Measurements from ENCODE around the gene RBFOX2.
"Not testable (repeated sequence)": the region's sequence is repeated elsewhere in the genome, so short reads cannot be mapped to it uniquely, and the experiment has no call there.

The RBFOX2 gene

DNA sequence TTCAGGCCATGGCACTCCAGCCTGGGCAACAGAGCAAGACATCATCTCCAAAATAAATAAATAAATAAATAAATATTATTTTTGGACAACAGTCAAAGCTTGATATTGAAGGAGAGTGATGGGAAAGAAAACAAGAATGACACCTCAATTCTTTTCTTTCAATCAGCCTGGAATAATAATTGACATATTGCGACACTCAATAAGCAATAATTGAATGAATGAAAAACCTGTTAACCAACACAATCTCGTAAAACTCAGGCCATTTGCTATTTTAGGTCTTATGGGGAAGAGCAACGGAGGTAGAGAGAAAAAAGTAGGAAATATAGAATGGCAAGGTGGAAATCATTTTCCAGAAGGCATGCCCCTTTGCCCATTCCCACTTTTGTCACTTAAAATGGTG, 10.5 kb upstream of the RBFOX2 start:
- DNase-seq: no peak

DNA sequence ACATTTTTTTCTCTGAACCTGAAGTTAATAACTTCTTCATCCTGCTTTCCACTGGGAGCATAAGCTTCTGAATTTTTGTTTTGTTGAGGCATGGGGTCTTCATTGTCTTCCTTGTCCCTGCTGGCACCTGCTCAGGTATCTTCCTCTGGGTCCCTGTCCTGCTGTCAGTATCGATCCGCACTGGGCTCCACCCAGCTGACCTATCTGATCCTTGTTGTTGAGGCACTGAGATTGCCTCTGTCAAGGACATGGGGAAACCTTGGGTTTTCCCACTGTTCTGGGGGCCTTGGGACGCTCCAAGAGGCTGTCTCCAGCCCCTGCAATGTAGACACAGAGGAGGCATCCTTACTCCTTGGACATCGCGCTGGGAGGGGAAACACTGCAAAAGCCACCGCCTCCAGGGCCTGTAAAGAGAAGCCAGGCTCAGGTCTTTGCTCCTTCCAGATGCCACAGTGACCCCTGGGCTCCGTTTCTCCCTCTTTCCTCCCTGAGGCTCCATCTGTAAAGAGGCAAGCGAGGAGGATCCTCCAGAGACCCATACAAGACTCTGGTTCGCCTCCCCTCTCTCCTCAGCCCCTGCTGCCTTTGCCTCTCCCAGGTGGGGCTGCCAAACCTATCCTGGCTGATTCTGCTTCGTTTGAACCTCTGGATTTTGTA, 8.6 kb upstream of the RBFOX2 start:
- no peak for DNase-seq

GRCh38 chr22:36036167-36036624, 7.6 kb upstream of the RBFOX2 start:
- no peak for DNase-seq

GRCh38 chr22:36032611-36033010, 4.0 kb upstream of the RBFOX2 start:
- DNase-seq: no peak

GRCh38 chr22:36029406-36029755, 757 bp upstream of the RBFOX2 start:
- no peak for DNase-seq

- no peak for DNase-seq
Measured at GRCh38 chr22:36027935-36028645, 534 bp downstream of the RBFOX2 start.

GRCh38 chr22:36027579-36027934, 1.1 kb downstream of the RBFOX2 start:
- no peak for DNase-seq

DNA sequence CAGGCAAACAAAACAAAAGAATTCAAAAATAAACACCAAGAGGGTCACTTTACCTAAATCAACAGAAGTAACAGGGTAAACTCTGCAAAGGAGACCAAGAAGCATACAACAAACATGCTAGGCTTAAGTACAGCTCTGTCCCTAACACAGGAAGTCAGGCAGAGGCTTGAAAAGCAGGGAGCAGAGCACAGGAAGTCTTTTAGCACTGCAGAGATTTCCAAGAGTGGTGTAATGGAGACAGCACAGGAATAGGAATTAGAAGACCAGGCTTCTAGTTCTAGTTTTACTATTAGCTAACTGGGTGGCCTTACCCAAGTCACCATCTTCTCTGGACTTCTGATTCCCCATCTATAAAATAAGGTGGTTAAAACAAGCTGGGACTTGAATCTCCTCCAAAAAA, 1.9 kb downstream of the RBFOX2 start:
- no peak for DNase-seq

- no peak for DNase-seq
Measured at GRCh38 chr22:36022697-36023096, 5.9 kb downstream of the RBFOX2 start.

- DNase-seq: no peak
Measured at GRCh38 chr22:36022162-36022561, 6.5 kb downstream of the RBFOX2 start.

DNA sequence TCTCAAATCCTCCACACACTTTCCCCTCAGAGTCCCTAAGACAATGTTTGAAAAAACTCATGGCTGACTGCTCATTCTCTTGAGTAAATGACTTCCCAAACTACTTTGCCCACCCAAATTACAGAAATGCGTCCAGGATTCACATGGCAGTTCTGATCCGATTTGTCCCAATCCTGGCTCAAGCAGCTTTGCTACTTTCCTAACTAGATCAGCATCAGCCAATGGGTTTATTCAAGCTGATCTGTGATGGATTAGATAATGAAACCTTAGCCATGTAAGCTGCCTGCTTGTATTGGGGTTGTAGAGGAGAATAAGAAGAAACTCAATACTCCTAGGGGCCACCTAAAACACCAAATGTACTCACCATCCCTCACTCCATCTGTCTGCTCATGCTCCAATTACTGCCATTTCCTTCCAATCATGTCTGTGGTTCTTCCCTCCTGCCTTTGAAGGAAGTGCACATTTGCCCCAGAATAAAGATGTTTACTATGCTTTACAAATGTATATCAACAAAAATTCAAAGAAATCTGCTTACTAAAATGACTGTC, 6.9 kb downstream of the RBFOX2 start:
- DNase-seq: no peak

- not testable (repeated sequence) for DNase-seq
Measured at GRCh38 chr22:36020865-36021264, 7.8 kb downstream of the RBFOX2 start.

GRCh38 chr22:36017651-36018091, 11.0 kb downstream of the RBFOX2 start:
- DNase-seq: no peak

- DNase-seq: no peak
Measured at GRCh38 chr22:36016684-36017083, 11.9 kb downstream of the RBFOX2 start.

GRCh38 chr22:36015811-36016529, 12.7 kb downstream of the RBFOX2 start:
- DNase-seq: no peak

DNA sequence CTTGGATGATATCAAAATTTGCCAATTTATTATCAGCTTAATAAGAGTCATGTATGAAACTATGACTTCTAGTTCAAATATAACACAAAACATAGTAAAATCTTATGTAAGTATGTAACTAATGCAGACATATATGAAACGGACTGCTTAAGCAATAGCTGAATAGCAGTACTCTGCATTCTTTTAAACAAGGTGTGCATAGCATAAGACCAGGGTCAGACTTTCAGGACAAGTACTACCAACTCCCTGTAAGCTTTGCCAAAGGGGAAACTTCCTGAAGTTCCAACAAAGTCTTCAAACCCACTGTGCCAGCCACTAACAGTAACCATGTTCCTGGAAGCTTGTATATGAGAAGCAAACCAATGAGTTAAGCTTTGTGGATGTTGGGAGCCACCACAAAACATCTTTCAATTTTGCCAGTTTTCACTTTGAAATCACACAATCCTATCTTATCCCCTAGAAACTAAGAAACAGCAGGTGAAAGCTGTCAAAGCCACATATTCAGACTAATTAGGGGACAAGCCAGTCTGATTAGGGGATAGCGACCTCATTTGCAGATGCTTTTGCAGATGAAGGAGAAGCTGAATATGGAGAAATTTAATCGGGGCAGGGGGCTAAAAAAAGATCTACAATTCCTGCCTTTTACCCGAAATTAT, 13.3 kb downstream of the RBFOX2 start:
- no peak for DNase-seq

DNA sequence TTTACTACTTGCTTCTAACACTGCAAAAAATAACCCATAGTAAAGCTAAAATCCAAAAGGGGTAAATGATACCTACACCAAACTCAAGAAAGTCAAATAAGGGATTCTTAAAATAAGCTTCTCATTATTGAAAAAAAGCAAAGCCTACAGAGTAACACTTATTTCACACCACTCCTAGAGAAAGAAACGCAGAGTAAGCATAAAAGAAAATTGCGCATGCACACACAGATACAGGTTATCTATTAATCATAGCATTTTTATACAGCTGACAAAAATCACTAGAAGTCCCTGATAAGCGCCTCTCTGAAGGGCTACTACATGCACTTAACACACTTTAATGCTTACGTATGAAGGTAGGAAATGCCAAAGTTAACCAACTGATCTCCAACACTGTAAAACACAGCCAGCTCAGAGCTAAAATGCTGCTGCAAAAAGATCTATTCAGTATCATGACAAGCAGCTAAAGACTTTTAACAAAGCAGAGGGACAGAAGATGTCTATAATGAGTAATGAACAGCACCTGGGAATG, 14.0 kb downstream of the RBFOX2 start:
- no peak for DNase-seq

- no peak for DNase-seq
Measured at GRCh38 chr22:36012332-36012731, 16.3 kb downstream of the RBFOX2 start.

DNA sequence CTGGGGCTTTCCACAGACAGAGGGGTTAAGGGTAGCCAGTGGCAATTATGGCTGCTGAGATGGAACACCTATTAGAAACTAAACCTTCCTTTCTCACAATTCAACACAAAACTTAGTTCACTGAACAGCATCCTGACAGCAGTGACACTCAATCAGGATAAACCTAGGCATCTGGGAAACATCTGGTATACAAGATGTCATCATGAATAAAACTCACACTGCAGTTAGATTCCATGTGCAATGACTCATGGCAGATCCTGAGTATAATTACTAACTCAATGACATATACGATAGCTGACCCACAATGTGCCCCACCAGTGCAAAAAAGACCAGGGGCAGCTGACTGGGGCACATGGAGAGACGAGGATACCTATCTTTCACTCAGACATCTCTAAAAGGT, 17.7 kb downstream of the RBFOX2 start:
- no peak for DNase-seq

- no peak for DNase-seq
Measured at GRCh38 chr22:36010090-36010489, 18.5 kb downstream of the RBFOX2 start.

- DNase-seq: no peak
Measured at GRCh38 chr22:36009085-36009484, 19.5 kb downstream of the RBFOX2 start.

DNA sequence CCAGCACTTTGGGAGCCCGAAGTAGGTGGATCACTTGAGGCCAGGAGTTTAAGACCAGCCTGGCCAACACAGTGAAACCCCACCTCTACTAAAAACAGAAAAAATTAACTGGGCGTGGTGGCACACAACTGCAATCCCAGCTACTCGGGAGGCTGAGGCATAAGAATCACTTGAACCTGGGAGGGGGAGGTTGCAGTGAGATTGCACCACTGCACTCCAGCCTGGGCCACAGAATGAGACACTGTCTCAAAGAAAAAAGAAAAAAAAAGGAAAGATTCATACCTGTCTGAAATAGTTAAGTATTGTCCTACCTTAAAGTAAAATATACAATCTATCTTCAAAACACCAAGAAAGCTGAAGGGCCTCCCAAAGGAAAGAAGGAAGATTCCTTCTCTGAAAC, 20.1 kb downstream of the RBFOX2 start:
- DNase-seq: no peak

DNA sequence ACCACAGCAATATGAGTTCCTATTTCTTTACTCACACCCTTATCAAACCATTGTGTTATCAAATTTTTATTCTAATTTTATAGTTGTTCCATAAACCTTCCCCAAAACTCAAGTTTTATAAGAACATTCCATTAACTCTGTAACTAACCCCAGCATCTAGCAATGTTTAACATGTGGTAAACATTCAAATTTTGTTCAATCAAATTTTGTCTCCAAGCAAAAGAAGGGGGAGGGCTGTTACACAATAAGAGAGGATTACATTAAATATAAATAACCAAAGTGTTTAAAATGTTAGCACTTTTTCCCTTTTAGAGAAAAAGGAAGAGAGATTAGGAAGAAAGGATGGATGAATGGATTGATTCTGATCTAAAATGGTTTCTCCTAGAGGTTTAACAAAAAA, 20.5 kb downstream of the RBFOX2 start:
- no peak for DNase-seq

Data from CD4-positive, alpha-beta T cell treated with Interleukin-21 for 1 hour (primary cell).